ENCODE measurements around the gene MAP2K5.

DNA sequence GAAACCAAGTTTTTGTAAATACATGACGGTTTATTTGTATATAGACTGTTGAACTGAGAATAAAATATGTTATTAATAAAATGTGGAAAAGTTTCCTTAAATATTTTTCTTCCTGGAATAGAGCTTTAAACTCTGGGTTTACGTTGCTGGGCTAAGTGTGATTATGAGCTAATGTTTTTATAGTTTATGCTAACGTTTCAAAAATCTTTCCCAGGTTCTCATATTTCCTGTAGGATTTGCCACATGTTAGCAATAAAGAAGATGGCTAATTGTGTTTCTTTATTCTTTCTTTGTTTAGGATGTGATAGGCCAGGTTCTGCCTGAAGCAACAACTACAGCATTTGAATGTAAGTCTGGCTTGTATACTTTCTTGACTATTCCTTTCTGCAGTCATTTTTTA, 7.2 kb downstream of the MAP2K5 start:
- TF ChIP-seq, protein P1, sequence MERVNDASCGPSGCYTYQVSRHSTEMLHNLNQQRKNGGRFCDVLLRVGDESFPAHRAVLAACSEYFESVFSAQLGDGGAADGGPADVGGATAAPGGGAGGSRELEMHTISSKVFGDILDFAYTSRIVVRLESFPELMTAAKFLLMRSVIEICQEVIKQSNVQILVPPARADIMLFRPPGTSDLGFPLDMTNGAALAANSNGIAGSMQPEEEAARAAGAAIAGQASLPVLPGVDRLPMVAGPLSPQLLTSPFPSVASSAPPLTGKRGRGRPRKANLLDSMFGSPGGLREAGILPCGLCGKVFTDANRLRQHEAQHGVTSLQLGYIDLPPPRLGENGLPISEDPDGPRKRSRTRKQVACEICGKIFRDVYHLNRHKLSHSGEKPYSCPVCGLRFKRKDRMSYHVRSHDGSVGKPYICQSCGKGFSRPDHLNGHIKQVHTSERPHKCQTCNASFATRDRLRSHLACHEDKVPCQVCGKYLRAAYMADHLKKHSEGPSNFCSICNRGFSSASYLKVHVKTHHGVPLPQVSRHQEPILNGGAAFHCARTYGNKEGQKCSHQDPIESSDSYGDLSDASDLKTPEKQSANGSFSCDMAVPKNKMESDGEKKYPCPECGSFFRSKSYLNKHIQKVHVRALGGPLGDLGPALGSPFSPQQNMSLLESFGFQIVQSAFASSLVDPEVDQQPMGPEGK (CRISPR knock-in tag; IDR thresholded peaks at IDR 0.05; ENCODE audit: borderline replicate concordance): no peak
- TF ChIP-seq ZFP30 (CRISPR knock-in tag; IDR thresholded peaks at IDR 0.05): no peak
- no peak for TF ChIP-seq ZNF70 (CRISPR knock-in tag; IDR thresholded peaks at IDR 0.05)
- no peak for TF ChIP-seq ZFP3 (CRISPR knock-in tag; IDR thresholded peaks at IDR 0.05)
- TF ChIP-seq ISL1 (CRISPR knock-in tag; IDR thresholded peaks at IDR 0.05): no peak
- no peak for TF ChIP-seq TOX (CRISPR knock-in tag; IDR thresholded peaks at IDR 0.05; ENCODE audit: borderline replicate concordance)
- TF ChIP-seq ESRRG (CRISPR knock-in tag; IDR thresholded peaks at IDR 0.05): no peak
